NCI-H146 treated with DMSO at 0.1 percent for 48 hours (cell line): ENCODE measurements around the gene CHRNA1.

Experiments
- DNase-seq: peaks from one replicate; lab custom pipeline; 2025; ENCODE audit not compliant: unreplicated experiment; lab: John Stamatoyannopoulos, UW

CHRNA1 gene

GRCh38 chr2:174764280-174765255 is at the start of gene CHRNA1:
Gene CHRNA1, minus strand, starts transcription at chr2:174764472. Its CDS starts 78 bp downstream, at chr2:174764394.
- DNase-seq = peak; percentile 42

GRCh38 chr2:174812037-174812436 is 47.8 kb upstream of the CHRNA1 start:
- no peak for DNase-seq

- DNase-seq = no peak
Measured at GRCh38 chr2:174807931-174808330, 43.7 kb upstream of the CHRNA1 start.

- DNase-seq = no peak
Measured at GRCh38 chr2:174805803-174806202, 41.5 kb upstream of the CHRNA1 start.

GRCh38 chr2:174802459-174802858 is 38.2 kb upstream of the CHRNA1 start:
- no peak for DNase-seq

GRCh38 chr2:174800436-174801205 is 36.3 kb upstream of the CHRNA1 start:
- no peak for DNase-seq

GRCh38 chr2:174798801-174799200 is 34.5 kb upstream of the CHRNA1 start:
- DNase-seq = no peak

- DNase-seq = no peak
Measured at GRCh38 chr2:174797781-174798276, 33.6 kb upstream of the CHRNA1 start.

GRCh38 chr2:174796319-174796771 is 32.1 kb upstream of the CHRNA1 start:
- no peak for DNase-seq

- no peak for DNase-seq
Measured at GRCh38 chr2:174794851-174795374, 30.6 kb upstream of the CHRNA1 start.

GRCh38 chr2:174792309-174793025 is 28.2 kb upstream of the CHRNA1 start:
- DNase-seq = no peak

GRCh38 chr2:174791746-174792280 is 27.5 kb upstream of the CHRNA1 start:
- DNase-seq = no peak

- DNase-seq = no peak
Measured at GRCh38 chr2:174791020-174791419, 26.7 kb upstream of the CHRNA1 start.

- DNase-seq = no peak
Measured at GRCh38 chr2:174789001-174789400, 24.7 kb upstream of the CHRNA1 start.

- DNase-seq = no peak
Measured at GRCh38 chr2:174788291-174788929, 24.1 kb upstream of the CHRNA1 start.

- DNase-seq = no peak
Measured at GRCh38 chr2:174787487-174788205, 23.4 kb upstream of the CHRNA1 start.

GRCh38 chr2:174786066-174786725 is 21.9 kb upstream of the CHRNA1 start:
- no peak for DNase-seq

GRCh38 chr2:174785481-174785880 is 21.2 kb upstream of the CHRNA1 start:
- no peak for DNase-seq

- DNase-seq = no peak
Measured at GRCh38 chr2:174784909-174785308, 20.6 kb upstream of the CHRNA1 start.
